Suppressor macrophage treated with lipopolysaccharide for 1 hour (primary cell): ENCODE data around the gene OTULINL.
A peak's percentile ranks its signal among the peaks of the same experiment; 100 is the strongest.
"Not testable (repeated sequence)": the region's sequence is repeated elsewhere in the genome, so short reads cannot be mapped to it uniquely, and the experiment has no call there.

Experiments
- DNase-seq, 3 donors: peaks; one replicate each; pipeline ENCODE4 v3.0.0-alpha.2; 2020 to 2022

OTULINL gene

DNA sequence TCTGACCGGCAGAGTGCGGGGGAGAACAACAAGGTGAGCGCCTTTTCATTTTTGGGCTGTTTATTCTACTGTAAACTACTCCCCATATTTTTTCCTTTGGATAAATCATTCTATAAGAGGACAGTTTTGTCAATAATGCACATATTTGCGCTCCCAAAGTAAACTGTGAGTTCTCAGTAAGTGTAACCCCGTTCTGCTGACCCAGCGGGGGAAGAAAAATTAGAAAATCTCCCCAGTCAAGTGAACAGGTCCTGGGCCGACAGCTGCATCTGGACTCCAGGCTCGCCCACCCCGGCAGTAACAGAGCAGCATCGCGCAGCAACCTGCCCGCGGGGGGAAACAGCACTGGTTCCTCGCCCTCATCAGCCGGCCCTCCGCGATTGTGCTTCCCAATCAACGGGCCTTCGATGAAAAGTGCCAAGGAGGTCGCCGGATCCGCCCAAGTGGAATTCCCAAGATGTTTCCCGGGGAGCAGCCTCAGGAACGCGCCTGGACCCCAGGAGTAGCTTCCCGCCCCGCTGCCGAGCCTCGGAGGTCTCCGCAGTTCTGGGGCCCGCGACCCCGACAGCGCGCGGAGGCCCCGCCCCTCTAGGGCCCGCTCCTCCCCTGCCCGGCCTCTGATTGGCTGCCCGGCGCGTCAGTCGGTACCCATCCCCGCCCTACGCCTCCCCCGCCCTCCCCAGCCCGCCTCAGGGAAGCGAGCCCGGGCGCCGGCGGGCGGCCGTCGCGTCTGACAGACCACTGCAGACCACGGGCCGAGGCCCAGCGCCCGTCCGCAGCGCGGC, at the start of gene OTULINL:
TSS of gene OTULINL (plus strand) at position 687 of the 785 bp plus-strand sequence. CDS start 103 bp downstream, outside the sequence.
- DNase-seq: peak; percentile 88 to 96 (median 93)

DNA sequence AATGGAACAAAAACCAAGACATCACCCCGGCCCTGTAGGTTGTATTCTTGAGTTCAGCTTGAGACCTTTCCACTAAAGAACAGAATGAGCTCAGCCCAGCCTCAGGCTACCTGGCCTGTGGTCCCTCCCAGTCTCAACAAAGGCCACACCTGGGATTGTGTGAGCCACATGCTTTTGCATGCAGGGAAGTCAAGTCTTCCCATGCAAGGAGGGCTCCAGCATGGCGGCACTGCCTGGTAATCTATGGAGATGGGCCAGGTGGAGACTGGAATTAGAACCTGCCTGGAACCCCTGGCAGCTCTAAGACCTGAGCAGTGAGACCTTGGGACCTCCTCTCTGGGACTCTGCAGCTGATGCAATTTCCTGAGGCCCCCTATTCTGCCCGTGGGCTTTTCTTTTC, 49.4 kb upstream of the OTULINL start:
- DNase-seq: no peak

DNA sequence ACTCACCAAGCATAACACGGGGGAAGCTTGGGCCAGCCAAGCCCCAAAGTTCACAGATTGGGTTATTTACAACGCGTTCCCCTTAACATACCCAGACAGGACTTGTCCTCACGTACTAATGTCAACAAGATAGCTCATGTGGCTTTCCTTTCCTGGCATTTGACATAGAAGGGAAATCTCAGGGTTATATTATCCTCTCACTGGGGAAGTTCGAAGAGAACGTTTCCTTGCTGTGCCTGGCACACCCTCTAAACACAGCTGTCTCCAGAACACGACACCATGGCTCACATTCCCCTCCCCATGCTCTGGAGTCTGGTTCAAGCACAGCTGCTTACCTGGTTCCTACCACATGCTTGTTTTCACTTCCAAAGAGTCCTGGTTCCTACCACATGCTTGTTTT, 46.8 kb upstream of the OTULINL start:
- DNase-seq: peak in 2 of 3 donors; percentile 39 to 40

DNA sequence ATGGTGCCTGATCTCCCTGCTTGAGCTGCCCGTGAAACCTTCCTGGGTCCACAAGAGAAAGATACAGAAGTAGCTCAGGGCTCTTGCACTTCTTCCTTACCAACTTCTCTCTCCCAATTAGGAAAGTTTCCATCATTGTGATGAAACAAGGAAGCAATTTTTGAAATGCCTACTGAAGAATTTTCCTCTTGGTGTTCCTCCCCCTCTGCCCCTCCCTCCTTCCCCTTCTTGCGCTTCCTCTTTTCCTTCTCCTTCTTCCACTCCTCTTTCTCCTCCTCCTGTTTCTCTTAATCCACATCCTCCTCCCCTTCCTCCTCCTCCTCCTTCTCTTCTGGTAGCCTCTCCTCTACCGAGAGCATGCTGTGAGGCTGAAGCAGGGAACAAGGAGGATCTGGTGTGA, 36.3 kb upstream of the OTULINL start:
- DNase-seq: peak; percentile 80 to 90 (median 86)

DNA sequence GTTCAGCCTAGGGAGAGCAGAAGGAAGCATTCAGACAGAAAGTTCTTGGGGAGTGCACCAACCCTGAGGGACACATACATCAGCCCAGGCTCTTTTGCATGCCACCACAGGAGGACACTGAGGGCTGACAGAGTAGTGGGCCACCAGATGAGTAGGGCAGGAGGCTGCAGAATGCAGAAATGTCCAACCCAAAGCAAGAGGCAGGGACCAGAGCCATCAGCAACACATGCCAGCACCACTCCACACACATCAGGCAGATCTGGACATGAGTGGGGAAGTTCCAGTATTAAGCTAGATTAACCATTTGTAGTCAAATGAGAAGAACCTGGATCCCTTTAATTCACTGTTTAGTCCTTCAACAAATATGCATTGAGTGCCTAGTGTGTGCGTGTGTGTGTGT, 35.7 kb upstream of the OTULINL start:
- DNase-seq: peak; percentile 41 to 56 (median 53)

DNA sequence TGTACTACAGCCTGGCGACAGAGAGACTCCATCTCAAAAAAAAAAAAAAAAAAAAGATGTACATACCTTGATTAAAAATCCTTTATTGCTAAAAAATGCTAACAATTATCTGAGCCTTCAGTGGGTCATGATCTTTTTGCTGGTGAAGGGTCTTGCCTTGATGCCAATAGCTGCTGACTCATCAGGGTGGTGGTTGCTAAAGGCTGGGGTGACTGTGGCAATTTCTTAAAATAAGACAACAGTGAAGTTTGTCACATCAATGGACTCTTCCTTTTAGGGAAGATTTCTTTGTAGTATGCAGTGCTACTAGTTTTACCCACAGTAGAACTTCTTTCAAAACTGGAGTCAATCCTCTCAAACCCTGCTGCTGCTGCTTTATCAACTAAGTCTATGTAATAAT, 33.9 kb upstream of the OTULINL start:
- peak in 1 of 3 donors; percentile 54 for DNase-seq

DNA sequence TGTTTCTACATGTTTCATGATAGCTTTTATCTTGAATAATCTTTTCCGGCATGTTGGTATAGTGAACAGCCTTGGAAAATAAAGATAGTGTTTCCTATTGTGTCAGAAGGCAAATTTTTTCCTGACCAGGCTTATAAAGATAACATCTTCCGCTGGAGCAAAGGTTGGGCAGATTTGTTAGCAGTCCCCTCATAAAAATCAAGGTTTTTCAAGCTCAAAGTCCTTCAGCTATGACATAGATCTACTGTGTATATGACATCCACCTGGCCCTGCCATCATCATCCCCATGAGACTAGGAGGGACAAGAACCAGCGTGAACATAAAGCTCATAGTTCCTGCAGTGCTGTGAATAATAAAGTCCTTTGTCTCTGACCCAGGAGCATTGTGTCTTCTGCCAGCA, 30.4 kb upstream of the OTULINL start:
- no peak for DNase-seq

DNA sequence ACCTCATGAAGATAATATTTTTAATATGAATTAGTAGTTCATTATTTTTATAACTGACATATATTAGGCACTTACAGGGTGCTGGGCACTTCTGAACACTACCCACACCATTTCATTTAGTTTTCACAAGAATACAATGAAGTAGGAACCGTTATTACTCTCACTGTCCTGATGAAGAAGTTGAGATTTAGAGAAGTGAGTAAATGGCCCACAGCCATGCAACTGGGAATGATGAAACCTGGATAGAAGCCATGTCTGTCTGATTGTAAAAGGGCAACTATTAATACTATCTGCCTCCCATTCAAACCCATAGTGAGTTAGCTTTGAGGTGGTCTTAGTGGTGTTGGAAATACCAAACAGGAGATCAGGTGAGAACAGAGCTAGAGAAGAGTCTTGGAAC, 29.6 kb upstream of the OTULINL start:
- DNase-seq: peak; percentile 59 to 79 (median 73)

DNA sequence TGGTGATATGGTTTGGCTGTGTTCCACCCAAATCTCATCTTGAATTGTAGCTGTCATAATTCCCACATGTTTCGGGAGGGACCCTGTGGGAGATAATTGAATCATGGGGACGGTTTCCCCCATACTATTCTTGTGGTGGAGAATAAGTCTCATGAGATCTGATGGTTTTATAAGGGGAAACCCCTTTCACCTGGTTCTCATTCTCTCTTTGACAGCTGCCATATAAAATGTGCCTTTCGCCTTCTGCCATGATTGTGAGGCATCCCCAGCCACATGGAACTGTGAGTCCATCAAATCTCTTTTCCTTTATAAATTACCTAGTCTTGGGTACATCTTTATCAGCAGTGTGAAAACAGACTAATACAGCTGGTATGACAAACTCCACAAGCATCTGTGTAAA, 27.3 kb upstream of the OTULINL start:
- not testable (repeated sequence) for DNase-seq

DNA sequence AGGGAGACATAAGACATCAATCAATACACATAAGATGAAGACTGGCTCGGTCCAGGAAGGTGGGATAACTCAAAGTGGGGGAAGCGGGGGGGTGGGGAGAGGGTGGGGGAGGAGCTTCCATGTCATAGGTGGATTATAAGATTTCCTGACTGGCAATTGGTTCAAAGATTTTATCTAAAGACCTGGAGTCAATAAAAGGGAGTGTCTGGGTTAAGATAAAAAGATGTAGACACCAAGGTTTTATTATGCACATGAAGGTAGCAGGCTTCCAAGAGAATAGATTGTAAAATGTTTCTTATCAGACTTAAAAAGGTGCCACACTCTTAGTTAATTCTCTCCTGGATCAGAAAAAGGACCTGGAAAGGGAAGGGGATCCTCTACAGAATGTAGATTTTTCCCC, 25.6 kb upstream of the OTULINL start:
- no peak for DNase-seq

DNA sequence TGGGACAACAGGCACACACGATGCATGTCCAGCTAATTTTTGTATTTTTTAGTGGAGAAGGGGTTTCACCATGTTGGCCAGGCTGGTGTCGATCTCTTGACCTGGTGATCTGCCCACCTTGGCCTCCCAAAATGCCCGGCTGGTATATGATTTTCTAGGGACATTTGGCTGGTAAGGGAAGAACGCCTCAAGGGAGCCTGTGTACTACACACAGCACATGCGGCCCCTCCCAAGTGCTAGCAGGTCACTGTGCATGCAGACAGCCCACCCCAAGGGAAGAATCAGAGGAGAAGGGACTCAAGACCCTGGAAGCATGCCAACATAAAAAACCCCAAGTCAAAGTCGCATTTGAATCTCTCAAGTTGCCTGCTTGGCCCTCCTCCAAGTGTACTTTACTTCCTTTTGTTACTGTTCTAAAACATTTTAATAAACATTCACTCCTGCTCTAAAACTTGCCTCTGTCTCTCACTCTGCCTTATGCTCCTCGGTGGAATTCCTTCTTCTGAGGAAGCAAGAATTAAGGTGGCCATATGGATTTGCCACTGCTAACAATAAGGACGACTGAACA, 24.3 kb upstream of the OTULINL start:
- DNase-seq: peak in 2 of 3 donors; percentile 31 to 49

DNA sequence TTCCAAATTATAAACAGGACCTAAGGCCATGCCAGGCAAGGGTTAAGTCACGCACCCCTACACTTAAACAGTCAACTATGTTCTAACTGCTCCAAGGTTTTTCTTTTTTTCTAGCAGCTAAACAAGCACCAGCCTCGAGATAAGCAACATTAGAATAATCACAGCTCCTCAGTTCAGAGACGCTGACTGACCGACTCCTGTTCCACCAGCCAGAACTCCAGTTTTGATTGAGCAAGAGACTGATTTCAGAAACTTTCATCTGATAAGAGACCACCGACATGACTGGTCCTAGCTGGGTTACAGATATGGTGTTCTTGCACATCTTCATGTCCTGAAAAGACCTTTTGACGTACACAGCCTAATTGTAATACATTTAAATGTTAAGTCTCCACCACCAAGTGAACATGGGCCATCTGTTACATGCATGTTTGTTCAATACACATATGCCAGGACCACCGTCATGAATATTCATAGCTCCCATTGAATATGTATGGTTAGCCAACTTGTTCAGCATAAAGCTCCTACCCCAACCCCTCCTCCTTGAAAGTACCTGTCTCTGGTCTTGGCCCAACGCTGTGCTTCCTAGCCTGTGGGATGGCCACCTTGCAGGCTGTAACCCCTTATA, 23.7 kb upstream of the OTULINL start:
- no peak for DNase-seq

DNA sequence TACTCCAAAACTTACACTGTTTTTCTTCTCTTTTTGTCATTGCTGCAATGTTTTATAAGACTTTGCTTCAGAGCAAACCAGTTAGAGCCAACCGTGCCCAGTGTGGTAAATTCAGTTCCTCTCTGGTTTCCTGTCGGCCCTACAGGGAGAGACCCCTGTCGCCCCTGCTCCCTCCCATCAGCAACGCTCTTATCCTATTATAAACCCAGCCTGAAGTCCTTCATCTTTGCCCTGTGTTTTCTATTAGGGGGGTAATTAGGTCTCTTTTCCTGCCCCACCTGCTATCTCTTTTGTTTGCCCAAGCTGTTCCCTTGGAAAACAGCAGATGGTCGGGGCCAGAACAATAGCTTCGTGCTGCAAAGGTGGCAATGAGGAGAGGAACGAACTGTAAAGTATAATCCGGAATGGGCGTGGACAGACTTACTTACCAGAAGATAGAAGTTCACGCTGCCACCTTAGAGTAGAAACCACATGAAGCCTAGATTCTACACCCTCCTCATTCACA, 21.4 kb upstream of the OTULINL start:
- DNase-seq: peak in 1 of 3 donors; percentile 16

DNA sequence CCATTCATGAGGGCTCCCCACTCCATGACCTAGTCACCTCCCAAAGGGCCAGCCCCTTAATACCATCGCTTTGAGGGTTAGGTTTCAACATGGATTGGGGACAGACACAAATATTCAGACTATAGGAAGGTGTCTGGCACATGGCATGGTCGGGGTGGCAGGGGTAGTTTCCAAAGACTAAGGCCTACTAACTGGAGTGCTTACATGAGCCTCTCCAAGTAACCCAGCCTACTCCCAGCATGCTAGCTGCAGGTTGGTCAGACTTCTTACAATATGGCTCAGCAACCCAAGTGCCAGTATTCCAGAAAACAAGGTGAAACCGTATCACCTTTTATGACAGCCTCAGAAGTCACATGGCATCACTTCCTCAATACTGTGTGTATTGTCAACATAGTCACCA, 19.9 kb upstream of the OTULINL start:
- DNase-seq: no peak

DNA sequence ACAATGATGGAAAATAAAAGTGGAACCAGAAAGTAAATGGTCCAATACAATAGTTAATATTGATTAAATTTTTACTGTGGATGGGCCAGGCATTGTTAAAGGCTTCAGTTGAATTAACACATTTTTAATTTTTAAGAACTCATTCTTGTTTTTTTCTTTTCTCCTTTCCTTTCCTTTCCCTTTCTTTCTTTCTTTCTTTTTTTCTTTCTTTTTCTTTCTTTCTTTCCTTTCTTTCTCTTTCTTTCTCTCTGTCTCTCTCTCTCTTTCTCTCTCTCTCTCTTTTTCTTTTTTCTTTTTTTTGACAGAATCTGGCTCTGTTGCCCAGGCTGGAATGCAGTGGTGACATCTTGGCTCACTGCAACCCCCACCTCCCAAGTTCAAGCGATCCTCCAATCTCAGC, 13.3 kb upstream of the OTULINL start:
- DNase-seq: no peak

DNA sequence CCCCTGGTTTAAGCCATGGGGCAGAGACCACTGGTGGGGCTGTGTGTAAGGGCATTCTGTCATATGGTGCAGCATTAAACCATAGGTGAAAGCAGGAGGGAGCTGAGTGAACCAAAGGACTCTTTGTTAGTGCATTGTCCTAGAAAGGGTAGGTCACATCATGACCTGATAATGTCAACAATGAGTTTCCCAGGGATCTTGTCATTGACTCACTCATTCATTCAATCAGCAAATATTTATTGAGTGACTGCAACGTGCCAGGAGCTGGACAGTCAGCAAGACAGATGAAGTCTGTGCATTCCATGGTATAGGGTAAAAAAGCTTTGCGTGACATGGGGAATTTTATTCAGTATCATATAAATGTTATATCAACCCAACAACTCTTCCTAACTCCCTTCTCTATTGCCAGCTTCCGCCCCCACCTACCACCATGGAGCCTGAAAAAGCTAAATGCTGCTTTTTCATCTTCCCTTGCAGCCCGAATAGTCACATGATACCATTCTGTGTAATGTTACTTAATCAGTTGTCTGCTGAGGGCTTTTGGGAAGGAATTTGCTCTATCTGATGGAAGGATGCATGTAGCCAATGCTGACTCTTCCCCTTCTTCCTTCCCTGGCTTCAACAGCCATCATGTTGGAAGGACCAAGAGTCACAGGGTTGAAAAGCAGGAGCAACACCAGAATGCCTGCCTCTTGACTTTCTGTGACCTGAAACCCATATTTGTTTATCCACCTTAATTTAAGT, 11.5 kb upstream of the OTULINL start:
- DNase-seq: no peak

DNA sequence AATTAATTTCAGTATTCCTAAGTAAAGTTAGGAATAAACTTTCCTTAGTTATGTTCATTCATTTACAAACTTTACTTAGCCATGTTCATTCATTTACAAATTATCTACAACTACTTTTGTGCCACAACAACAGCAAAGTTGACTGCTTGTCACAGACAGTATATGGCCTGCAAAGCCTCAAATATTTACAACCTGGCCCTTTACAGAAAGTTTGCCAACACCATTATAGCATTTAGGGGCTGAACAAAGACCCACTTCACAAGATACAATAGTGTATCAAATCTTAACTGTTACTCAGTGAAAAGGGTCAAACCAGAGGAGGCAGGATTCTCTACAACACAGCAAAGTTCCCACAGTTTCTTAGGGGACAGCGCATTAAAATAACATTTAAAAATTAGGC, 9.7 kb upstream of the OTULINL start:
- no peak for DNase-seq

DNA sequence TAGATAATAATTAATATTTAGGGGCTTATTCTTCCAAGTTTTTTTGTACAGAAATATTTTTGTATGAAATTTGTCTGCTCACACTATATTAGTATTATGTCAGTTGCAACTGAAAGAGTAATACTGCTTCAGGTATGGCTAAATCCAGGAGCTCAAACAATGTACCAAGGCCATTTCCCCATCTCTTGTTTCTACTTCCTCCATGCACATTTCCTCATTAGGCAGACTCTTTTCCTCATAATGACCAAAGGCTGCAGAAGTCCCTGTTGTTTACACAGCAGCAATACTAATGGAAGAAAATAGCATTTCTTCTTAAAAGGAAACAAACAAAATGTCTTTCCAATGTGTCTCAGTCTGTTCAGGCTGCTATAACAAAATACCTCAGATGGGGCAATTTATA, 9.2 kb upstream of the OTULINL start:
- peak in 2 of 3 donors; percentile 48 to 57 for DNase-seq

DNA sequence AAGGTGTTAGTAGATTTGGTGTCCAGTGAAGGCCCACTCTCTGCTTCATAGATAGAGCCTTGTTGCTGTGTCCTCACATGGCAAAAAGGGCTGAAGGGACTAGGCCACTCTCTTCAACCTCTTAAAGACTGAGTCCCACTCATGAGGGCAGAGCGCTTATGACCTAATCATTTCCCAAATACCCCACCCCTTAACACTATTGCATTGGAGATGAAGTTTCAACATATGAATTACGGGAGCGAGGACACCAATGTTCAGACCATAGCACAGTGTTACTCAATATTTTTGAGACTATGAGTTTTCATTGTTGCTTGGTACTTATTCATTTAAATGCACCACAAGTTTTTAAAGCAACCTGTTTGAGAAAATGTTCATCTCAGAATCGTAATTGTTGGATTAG, 8.8 kb upstream of the OTULINL start:
- peak in 1 of 3 donors; percentile 38 for DNase-seq

DNA sequence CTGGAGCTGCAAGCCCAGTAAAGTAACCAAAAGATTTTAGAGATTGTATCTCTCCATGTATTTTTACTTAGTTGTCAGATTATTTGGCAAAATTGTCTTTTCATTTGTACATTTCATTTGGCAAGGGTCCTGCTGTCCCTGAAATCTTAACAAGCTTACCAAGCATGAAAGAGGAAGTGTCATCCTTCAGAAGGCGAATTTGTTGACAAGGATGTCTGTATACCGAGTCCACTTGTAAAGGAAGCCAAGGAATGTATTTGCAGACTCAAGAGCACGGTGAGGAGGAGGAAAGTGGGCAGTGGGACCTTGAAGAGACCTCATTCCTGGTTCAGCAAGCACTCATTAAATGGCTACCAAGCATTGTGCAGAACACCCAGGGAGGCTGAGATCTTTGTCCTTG, 7.5 kb upstream of the OTULINL start:
- peak in 1 of 3 donors; percentile 61 for DNase-seq

DNA sequence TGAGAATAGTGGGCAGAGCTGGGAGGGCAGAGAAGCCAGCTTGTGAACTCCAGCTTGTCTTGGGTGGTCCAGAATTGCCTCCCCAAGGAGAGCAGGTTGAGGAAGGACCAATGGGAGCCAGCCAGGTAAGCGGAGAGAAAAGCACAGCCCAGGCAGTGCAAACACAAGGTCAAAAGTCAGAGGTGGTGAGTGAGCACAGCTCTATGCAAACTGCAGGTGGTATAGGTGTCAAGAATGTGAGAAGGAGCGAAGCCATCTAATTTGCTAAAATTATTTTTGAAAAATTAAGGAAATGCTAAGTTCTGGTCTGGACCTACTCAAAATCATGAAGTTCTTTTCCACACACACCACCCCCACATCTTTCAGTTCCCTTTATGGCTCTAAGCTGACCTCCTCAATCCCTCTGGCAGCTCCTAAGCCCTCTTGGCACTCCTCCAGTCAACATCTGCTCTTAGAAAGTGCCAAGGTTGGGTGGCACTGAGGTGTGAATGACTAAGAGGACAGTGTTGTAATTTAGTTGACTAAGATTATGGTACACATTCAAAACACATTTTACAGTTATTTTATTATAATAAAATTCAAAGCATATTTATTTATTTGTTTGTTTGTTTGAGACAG, 6.6 kb upstream of the OTULINL start:
- peak; percentile 85 to 91 (median 87) for DNase-seq

DNA sequence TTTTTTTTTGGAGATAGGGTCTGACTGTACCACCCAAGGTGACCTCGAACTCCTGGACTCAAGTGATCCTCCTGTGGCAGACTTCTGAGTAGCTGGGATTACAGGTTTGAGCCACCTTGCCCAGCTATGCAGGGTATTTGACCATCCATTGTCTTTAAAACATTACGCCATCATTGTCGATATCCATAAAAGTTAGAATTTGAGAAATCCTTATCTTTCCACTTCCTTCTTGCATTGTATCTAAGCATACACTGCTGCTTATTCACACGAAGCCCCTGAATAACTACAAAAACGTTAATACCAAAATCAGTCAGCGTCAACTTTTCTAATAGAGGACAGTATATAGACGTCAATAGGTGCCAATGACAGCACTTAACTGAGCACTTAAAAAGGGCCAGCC, 5.4 kb upstream of the OTULINL start:
- no peak for DNase-seq
